Stimulated activated CD4-positive, alpha-beta T cell treated with anti-CD3 and anti-CD28 coated beads, Interleukin-15, amount 100 ng/mL, for 24 hours (primary cell): ENCODE measurements around the gene DNASE1L2.

Experiments
- DNase-seq: peaks from one replicate; pipeline ENCODE4 v3.0.0-alpha.2; 2020

DNASE1L2 gene

DNA sequence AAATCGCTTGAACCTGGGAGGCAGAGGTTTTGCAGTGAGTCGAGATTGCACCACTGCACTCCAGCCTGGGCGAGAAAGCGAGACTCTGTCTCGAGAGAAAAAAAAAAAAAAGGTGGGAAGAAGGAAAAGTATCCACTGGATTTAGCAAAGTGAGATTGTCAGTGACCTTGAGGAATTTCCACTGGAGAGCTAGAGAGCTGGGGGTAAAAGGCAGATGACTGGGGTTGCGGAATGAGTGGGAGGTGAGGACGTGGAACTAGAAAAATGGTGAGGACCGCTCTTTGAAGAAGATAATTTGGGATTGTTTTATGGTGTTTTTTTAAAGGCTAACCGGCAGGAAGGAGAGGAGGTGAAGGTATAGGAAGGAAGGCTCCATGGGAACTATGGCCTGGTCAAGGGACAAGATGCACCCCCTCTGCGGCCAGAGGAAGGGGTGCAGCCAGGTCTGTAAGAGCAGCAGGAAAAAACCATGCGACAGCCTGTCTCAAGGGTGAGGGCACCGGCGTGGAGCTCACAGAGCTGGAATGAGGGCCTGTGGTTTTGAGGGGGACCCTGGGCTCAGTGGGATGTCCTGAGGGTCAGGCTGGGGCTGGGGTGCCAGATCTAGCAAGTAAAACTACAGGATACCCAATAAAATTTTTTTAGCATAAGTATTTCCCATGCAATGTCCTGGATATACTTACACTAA lies 31.7 kb upstream of the DNASE1L2 start:
- DNase-seq = no peak

DNA sequence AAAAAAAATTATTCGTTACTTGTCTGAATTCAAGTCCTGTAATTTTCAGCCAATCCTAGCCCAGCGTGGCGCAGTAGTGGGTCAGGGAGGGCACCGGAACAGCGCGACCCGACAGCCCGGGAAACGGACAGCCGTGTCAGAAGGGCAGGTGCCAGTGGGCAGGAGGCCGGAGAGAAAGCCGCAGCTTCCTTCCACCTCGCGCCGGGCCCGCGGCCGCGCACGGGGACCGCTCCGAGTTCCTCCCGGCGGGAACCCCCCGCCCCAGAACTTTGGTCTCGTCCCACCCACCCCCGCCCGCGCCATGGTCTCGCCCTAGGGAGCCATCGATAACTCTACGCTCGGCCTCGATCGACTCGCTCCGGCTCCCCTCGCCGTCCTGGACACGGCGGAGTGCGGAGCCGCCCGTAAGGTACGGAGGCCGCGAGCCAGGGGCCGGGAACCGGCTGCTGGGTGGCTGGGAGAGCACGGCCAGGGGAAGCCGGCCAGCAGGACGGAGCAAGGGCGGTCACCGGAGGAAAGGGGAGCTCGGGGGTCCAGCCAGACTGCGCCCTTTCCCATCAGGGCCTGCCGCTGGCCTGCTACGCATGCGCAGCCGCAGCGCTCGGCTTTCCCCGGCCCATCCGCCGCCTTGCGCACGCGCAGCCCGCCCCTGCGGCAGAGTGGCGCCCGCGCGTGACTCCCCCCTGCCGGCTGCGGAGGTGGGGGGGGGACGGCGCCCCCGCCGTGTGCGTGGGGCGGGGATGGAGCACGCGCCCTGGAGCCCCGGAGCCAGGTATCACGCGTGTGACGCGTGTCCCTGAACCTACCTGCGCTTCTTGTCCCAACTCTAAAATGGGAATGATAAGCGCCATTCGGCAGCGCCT lies 30.9 kb upstream of the DNASE1L2 start, which contains the start of gene MLST8:
MLST8 (plus strand) TSS at position 351 of the 863 bp plus-strand sequence. CDS start 632 bp downstream, outside the sequence.
- peak; percentile 91 for DNase-seq

DNA sequence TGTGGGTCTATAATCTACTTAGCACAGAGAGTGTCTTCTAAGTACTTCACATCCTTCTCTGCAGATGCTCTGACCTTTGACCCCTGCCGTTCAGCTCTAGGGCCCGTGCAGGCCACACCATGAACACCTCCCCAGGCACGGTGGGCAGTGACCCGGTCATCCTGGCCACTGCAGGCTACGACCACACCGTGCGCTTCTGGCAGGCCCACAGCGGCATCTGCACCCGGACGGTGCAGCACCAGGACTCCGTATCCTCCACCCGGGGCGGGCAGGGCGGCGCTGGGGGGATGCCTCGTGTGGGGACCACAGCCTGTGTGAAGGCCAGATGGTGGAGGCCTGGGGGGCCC lies 30.3 kb upstream of the DNASE1L2 start:
- DNase-seq = no peak

DNA sequence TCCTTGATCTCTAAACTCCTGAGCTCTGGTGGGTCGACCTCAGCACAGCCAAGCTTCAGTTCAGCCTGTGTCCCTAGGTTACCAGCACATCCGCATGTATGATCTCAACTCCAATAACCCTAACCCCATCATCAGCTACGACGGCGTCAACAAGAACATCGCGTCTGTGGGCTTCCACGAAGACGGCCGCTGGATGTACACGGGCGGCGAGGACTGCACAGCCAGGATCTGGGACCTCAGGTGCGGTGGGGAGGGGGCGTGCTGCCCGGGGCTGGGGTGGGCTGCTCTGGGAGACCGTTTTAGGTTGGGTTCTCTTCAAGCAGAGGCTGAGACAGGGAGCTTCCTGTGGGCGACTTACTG lies 29.8 kb upstream of the DNASE1L2 start:
- DNase-seq = no peak

DNA sequence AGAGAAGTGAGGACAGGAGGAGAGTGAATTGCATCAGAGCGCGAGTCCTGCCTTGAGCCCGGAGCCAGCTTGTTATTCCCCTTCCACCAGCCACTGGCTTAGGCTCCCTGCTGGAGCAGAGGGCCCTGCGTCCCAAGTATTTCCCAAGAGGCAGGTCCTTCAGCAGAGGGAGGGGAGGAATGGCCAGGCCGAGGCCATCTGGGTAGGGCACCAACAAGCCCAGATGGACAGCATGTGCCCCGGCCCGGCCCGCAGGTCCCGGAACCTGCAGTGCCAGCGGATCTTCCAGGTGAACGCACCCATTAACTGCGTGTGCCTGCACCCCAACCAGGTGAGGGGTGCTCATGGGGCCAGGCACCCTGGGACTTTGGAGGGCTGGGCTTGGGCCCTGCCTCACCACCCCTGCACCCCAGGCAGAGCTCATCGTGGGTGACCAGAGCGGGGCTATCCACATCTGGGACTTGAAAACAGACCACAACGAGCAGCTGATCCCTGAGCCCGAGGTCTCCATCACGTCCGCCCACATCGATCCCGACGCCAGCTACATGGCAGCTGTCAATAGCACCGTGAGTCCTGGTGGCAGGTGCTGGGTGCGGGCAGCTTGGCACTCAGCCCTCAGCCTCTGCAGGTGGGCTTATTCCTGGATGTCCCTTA lies 29.3 kb upstream of the DNASE1L2 start:
- DNase-seq = no peak

DNA sequence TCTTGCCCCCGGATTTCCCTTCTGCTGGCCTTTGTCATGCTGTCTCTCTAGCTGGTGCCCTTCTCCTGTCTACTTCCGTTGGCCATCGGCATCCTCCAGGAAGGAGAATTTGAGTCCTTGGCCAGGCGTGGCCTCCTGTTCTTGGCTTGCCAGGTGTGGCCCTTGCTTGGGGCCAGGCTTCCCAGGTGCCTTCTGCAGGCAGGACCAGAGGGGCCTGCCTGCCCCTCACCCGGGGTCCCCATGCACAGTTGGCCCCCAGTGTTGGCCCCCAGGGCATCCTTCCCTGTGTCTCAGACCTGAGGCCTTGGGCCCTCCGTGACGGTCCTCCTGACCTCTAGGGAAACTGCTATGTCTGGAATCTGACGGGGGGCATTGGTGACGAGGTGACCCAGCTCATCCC lies 28.4 kb upstream of the DNASE1L2 start:
- no peak for DNase-seq

DNA sequence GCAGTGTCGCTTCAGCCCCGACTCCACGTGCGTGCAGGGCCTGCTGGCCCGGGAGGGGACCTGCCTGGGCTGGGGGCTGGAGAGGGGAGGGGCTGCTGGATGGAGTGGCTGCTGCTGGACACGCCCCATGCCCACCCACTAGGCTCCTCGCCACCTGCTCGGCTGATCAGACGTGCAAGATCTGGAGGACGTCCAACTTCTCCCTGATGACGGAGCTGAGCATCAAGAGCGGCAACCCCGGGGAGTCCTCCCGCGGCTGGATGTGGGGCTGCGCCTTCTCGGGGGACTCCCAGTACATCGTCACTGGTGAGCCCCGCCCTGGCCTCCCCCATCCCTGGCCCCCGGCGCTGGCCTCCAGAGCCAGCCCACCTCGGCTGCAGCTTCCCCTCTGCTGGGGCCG lies 27.9 kb upstream of the DNASE1L2 start:
- no peak for DNase-seq

DNA sequence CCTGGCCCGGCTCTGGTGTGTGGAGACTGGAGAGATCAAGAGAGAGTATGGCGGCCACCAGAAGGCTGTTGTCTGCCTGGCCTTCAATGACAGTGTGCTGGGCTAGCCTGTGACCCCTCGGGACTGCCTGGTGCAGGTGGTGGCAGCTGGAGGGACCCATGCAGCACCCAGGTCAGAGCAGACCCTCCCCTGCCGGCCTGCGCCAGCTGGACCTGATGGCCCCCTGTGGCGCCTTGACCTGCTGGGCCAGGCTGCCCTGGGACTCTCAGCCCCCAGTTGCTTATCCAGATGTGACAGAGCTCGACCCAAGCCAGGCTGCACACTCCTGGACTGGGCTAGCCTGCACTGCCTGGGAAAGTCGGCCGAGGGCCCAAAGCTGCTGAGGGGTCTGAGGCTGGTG lies 27.5 kb upstream of the DNASE1L2 start:
- DNase-seq = no peak

DNA sequence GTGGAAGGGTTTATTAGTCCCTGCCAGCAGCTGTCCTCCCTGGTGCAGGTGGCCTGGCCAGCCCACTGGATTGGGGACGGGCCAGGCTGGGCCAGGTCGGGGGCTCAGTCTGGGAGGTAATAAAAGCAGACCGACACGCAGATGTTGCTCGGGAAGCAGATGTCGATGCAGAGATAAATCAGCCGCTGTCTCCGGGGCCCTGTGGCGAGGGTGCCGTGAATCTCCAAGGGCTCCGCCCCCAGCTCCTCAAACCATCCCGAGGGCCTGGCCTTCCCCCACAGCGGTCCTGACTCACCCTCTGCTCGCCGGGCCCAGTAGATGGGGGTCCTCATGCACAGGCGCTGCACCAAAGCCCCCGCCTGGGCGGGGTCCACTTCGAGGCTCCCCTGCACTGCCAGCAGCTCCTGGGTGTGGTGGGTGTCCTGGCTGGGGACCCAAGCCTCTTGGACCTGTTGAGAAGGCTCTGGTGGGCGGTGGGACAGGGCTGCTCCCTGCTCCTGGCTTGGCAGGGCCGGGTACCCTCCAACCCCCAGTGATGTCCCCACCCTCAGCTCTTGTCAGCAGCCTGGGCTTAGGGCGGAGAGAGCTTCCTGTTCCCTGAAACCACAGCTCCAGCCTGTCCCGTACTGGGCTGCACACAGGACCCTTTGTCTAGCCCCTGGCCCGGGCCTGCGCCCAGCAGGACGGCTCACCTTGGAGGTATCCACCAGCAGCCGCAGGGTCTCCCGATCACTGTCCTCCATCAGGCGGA lies 26.8 kb upstream of the DNASE1L2 start:
- DNase-seq = no peak

DNA sequence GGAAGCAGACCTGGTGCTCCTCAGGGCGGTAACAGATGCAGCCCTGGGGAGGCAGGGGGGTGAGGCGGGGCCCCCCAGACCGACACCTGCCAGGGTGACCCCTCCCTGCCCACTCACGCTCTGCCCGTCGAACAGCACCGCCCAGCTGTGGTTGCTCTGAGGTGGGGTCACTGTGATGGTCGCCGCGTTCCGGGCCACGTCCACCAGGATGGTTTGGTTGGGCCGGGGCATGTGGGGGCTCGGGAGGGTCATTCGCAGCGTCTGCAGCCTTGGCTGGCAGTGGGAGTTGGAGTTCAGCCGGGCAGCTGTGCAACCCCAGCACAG lies 26.3 kb upstream of the DNASE1L2 start:
- DNase-seq = no peak

DNA sequence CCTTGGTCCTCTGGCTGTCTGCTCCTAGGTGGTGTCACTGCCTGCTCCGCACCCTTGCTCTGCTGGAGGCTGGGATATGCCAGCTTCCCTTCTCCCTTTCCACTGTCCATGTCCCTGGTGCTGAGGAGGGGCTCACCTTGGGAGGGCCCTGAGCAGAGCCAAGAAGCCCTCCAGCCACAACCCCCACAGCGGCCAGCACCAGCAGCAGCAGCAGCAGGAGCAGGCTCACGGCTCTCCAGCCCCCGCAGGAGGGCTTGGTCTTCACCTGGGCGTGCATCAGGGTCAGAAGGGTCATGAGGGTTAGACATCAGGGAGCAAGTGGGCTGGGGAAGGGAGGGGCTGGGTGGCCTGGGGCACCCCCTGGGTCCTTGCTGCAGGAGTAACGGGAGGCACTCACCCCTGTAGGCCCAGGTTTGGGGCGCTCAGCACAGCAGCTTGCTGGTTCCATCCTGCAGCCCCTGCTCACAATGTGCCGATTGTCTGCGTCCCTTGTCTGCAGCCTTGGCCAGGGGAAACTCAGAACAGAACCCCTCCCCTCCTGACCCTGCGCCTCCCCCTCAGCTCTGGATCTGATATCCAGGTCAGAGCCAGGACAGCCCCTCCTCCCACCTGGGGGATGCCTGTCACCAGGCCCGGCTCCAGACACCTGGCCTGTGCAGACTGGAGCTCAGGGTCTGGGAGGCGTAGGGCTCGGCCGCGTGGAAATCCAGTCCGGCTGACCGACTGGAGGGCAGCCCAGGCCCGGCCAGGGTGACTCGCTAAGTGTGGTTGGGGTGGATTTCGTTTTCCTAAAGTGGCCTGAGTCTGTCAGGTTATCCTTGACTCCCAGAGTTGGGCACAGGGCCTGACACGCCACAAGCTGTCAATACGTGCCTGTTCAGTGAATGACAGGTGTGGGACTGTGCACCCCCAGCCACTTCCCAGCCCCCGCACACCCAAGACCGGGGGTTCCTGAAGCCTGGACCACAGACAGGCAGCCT lies 25.6 kb upstream of the DNASE1L2 start, which contains the start of gene BRICD5:
BRICD5 (minus strand) TSS at position 478 of the 980 bp plus-strand sequence; CDS start at position 448, 30 bp downstream.
- peak; percentile 38 for DNase-seq

DNA sequence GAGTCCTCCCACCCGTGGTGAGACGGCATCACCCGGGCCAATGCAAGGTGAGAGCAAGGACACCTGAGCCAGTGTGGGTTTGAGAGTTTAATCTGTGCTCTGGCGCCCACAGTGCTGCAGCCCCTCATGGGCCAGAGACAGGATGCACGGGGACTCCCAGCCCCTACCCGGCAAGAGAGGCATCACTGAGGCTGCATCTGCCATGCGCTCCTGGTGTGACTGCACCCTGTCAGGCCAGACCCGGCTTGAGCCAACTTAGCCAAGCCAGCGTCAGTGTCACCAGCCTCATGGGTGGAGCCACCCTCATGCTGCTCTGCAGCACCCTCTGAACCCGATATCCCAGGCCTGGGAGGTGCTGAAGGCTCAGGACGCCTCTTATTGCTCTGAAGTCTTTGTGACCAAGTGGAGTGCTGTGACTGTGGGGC lies 24.3 kb upstream of the DNASE1L2 start:
- DNase-seq = no peak

DNA sequence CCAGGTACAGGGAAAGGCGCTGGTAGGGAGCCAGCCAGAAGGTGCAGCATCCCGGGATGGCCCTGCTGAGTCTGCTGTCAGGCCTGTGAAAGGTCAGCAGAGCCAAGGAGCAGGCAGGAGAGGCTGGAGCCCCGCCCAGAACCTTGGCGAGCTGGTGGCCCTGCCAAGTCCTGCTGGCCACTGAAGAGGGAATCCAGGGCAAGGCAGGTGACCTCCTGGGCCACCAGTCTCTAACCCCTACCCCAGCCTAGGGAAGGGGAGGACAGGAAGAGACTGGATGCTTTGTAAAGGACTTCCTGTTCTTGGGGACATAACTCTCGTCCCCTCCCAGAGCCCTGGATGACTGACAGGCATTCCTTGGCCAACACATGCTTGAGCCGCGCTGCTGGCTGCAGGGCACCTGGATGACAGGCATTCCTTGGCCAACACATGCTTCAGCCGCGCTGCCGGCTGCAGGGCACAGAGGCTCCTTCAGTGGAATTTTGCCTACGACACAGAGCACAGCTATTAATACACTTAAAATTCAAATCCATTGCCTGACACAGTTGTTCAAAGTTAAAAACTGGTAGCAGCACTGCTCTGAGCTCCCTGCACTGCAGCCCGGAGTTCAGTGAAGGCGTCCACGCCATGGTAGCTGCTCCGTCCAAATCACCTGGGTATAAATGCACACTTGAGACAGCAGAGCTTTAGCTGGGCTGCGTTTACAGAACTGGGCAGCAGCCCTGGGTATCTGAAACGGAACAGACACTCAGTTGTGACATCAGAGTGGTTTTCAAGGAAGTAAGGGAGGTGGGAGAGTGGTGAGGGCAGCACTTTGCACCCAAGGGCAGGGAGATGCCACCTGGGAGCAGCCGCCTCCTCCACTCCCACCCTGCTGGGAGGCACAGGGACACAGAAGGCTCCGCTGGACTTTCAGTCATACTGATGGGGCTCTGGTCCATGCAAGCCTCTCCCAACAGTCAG lies 23.6 kb upstream of the DNASE1L2 start:
- no peak for DNase-seq

DNA sequence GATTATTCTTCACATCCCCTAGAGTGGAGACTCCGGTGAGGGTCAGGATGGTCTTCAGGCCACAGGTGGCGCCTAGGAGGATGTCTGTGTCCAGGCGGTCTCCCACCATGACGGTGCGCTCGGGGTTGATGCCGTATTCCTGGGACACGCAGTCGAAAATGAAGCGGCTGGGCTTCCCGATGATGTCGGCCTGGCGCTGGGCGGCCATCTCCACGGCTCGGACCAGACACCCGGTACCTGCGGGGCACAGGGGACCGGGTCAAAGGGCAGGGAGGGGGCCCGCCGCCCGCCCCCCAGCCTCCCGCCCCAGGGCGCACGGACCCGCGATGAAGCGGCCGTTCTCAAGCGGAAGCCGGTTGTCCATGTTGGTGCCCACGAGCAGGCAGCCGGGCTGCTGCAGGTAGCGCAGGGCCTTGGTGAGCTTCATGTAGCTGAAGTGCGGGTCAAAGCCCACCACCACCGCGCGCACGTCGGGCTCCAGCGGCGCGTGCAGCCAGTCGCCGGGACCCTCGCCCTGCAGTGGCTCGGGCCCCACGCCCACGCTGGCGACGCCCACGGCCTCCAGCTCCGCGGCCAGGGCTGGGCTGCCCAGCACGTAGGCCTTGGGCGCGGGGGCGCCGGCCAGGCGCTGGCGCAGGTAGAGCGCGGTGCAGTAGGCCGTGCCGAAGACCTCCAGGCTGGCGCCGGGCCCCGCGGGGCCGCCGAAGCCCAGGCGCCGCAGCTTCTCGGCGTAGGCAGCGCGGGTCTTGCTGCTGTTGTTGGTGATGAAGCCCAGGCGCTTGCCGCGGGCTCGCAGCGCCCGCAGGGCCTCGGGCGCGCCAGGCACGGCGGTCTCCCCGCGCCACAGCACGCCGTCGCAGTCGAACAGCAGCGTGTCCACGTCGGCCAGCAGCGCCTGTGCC lies 22.2 kb upstream of the DNASE1L2 start:
- peak; percentile 34 for DNase-seq

DNA sequence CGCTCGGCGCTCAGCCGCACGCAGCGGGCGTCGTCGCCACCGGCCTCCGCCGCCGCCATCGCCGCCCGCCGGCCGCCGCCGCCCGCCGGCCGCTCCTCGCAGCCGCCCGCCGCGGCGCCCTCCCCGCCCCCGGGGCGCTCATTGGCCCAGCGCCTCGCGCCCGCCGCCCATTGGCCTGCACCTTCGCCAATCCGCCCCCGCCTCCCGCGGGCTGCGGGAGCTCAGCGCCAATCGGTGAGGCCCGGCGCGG lies 21.6 kb upstream of the DNASE1L2 start, which contains the start of gene PGP:
PGP (minus strand) TSS at position 122 of the 250 bp plus-strand sequence; CDS start at position 59, 63 bp downstream.
- no peak for DNase-seq

DNA sequence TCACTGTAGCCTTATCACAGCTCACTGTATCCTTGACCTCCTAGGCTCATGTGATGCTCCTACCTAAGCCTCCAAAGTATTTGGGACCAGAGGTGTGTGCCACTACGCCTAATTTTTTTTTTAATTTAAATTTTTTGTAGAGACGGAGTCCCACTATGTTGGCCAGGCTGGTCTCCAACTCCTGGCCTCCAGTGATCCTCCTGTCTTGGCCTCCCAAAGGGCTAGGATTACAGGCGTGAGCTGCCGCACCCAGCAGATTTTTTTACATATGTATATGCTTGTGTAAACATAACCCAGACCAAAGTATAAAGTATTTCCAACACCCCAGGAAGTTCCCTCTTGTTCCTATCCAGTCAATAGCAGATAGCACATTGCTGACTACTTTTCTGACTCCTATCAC lies 19.9 kb upstream of the DNASE1L2 start:
- DNase-seq = no peak

DNA sequence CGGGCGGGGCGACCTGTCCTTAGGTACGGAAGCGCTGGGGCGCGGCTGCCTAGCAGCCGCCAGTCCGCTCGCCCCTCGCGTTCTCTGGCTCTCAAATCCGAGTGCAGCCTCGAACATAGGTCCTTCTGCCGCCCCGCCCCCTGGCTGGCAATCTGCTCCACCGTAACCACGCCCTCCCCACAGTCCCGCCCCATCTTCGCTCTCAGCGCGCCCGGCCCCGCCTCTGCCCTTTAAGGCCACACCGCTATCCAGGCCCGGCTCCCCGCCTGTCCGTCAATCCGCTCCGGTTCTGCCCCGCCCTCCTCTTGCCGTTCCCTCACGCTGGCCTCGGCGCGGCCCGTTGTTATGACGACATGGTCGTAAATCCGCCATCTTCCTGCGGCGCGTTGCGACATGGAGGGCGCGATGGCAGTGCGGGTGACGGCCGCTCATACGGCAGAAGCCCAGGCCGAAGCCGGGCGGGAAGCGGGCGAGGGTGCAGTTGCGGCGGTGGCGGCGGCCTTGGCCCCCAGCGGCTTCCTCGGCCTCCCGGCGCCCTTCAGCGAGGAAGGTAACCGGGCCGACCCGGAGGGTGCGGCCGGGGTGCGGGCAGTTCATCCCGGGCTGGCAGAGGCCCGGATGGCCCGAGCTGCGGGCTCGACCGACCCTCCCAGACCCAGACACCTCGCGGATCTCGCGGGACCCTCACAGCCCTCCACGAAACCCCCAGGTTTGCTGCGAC lies 12.9 kb upstream of the DNASE1L2 start, which contains the start of gene E4F1:
E4F1 (plus strand) TSS at position 371 of the 721 bp plus-strand sequence; CDS start at position 394, 23 bp downstream.
- peak; percentile 100 for DNase-seq

DNA sequence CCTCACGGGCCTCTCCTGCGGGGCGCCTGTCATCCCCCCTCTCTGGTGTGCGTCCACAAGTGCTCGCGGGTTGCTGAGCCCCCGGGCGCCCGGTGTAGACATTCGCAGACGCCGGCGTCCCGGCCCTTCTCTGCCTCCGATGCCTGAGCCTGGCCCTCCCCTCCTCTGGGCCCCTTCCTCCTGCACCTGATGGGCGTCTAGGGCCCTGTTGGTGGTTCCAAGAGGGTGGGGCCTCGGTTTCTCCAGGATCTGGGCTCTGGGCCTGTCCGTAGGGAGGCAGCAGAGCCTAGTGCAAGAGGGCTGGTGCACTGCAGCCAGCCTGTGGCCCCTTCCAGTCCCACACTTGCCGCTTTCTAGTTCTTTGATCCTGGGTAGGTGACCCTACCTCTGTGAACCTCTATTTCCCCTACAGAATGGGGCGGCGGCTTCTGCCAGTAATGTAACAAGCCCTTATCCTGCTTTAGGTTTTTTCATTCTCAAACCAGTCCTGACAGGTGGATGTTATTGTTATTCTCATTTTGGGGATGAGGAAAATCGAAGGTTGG lies 12.2 kb upstream of the DNASE1L2 start:
- peak; percentile 53 for DNase-seq
